GM06990 (cell line): ENCODE results near the gene LRRC7.
"Not testable (repeated sequence)": the region's sequence is repeated elsewhere in the genome, so short reads cannot be mapped to it uniquely, and the experiment has no call there.

Experiments
- DNase-seq: peaks from one replicate; pipeline ENCODE4 v3.0.0-alpha.2; 2011; ENCODE audit not compliant: insufficient read length; ENCODE audit errors: extremely low read depth
- H3K27me3 ChIP-seq: replicated peaks from 2 replicates; pipeline ENCODE4 v1.6.0; 2011; ENCODE audit warnings: low read length; ENCODE audit not compliant: control insufficient read depth, insufficient read depth
- H3K36me3 ChIP-seq: 2 replicates; pipeline ENCODE4 v1.5.1; 2011; ENCODE audit warnings: low read length; ENCODE audit not compliant: control insufficient read depth, insufficient read depth
- H3K4me3 ChIP-seq: replicated peaks from 2 replicates; pipeline ENCODE4 v1.5.1; 2011; ENCODE audit warnings: low read depth, mild to moderate bottlenecking, control low read depth, low read length
- TF ChIP-seq, protein P1 (sequence below): IDR thresholded peaks from 2 replicates; pipeline ENCODE4 v1.5.1; 2011; ENCODE audit warnings: low read length, control low read depth, mild to moderate bottlenecking, inconsistent platforms; ENCODE audit not compliant: insufficient read depth, poor library complexity, severe bottlenecking

The LRRC7 gene

GRCh38 chr1:69878338-69878737 lies 310.6 kb downstream of the LRRC7 start:
- Histone ChIP-seq H3K36me3 (no peaks in the 10 kb centered on the region), H3K27me3 (no peaks in the 10 kb centered on the region), H3K4me3 (no peak overlapping the region)
- TF ChIP-seq, protein P1, sequence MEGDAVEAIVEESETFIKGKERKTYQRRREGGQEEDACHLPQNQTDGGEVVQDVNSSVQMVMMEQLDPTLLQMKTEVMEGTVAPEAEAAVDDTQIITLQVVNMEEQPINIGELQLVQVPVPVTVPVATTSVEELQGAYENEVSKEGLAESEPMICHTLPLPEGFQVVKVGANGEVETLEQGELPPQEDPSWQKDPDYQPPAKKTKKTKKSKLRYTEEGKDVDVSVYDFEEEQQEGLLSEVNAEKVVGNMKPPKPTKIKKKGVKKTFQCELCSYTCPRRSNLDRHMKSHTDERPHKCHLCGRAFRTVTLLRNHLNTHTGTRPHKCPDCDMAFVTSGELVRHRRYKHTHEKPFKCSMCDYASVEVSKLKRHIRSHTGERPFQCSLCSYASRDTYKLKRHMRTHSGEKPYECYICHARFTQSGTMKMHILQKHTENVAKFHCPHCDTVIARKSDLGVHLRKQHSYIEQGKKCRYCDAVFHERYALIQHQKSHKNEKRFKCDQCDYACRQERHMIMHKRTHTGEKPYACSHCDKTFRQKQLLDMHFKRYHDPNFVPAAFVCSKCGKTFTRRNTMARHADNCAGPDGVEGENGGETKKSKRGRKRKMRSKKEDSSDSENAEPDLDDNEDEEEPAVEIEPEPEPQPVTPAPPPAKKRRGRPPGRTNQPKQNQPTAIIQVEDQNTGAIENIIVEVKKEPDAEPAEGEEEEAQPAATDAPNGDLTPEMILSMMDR: no peak
- DNase-seq: no peak

DNA sequence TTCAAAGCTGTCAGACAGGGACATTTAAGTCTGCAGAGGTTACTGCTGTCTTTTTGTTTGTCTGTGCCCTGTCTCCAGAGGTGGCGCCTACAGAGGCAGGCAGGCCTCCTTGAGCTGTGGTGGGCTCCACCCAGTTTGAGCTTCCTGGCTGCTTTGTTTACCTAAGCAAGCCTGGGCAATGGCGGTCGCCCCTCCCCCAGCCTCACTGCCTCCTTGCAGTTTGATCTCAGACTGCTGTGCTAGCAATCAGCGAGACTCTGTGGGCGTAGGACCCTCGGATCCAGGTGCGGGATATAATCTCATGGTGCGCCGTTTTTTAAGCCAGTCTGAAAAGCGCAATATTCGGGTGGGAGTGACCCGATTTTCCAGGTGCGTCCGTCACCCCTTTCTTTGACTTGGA lies 320.3 kb downstream of the LRRC7 start:
- not testable (repeated sequence) for H3K27me3 ChIP-seq, H3K36me3 ChIP-seq, H3K4me3 ChIP-seq, DNase-seq

GRCh38 chr1:69888657-69889056 lies 320.9 kb downstream of the LRRC7 start:
- Histone ChIP-seq H3K27me3 (no peaks in the 10 kb centered on the region), H3K36me3 (no peaks in the 10 kb centered on the region), H3K4me3 (no peak overlapping the region)
- no peak for DNase-seq
- TF ChIP-seq, protein P1: no peak

- TF ChIP-seq, protein P1: no peak
- H3K4me3 ChIP-seq: no peak overlapping the region
- no peak for DNase-seq
Observed at GRCh38 chr1:69898403-69898947, 330.8 kb downstream of the LRRC7 start.

DNA sequence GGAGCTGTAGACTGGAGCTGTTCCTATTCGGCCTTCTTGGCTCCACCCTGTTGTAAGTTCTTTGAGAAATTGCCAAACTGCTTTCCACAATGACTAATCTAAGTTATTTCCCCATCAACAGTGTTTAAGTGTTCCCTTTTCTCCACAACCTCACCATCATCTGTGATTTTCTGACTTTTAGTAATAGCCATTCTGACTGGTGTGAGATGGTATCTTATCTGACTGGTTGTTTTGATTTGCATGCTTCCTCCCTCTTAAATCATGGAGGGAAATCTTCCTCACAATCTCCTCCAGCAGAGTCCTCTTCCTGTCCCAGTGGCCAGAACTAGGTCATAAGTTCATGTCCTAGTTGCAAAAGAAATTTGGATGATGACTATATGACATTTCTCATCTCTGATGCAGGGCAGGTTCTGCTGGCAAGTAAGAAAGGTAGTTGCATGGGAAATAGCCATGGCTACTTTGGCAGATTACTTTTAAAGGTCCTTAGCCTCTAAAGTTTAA lies 343.6 kb downstream of the LRRC7 start:
- DNase-seq: no peak
- H3K27me3 ChIP-seq: no peaks in the 10 kb centered on the region
- no peaks in the 10 kb centered on the region for H3K36me3 ChIP-seq
- no peak overlapping the region for H3K4me3 ChIP-seq
- TF ChIP-seq, protein P1: no peak

More at GRCh38 chr1:69898403-69898947, 330.8 kb downstream of the LRRC7 start:
- no peaks in the 10 kb centered on the region for H3K36me3 ChIP-seq
- H3K27me3 ChIP-seq: no peaks in the 10 kb centered on the region

DNA sequence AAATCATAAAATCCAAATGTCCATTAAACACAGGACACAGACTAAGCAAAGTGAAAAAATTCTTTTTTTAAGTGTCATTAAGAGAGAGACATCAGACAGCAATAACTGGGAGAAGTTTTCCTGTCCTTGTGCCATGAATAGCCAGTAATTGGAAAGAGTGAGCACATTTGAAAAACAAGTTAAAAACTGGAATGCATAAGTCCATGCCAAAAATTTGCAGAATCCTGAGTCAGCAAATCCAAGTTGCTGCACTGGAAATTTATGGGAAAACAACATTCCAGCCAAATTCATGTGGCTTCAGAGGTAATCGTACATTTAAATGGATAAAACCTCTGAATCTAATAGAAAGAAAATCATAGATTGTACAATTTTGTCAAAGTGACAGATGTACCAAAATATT lies 346.3 kb downstream of the LRRC7 start:
- no peak overlapping the region for H3K4me3 ChIP-seq
- DNase-seq: no peak
- TF ChIP-seq, protein P1: no peak
- no peaks in the 10 kb centered on the region for H3K27me3 ChIP-seq
- H3K36me3 ChIP-seq: no peaks in the 10 kb centered on the region
